Testis (tissue), 3 donors: ENCODE measurements around the gene DLG2. TPM values are rescaled to one million over a fixed set of nuclear protein-coding genes. Genes with fewer than 3 reads are reported as not detected.

Experiments used
- DNase-seq: peaks from one replicate; pipeline ENCODE4 v3.0.0-alpha.2; 2019
- H3K27ac ChIP-seq, 2 donors: fragments of 200-600 bp; sonication (generic); one replicate each; pipeline ENCODE4 v1.5.1; 2019
- H3K27me3 ChIP-seq: fragments of 200-600 bp; sonication (generic); one replicate; pipeline ENCODE4 v1.5.1; 2019
- H3K36me3 ChIP-seq: fragments of 200-600 bp; sonication (generic); one replicate; pipeline ENCODE4 v1.5.1; 2017; ENCODE audit warnings: low read depth; ENCODE audit errors: missing control alignments
- H3K4me1 ChIP-seq: fragments of 200-600 bp; sonication (generic); one replicate; pipeline ENCODE4 v1.5.1; 2019
- H3K4me3 ChIP-seq, 2 donors: fragments of 200-600 bp; sonication (generic); one replicate each; pipeline ENCODE4 v1.5.1; 2017 to 2019
- H3K9me3 ChIP-seq: fragments of 200-600 bp; sonication (generic); one replicate; pipeline ENCODE4 v1.5.1; 2017
- CTCF ChIP-seq, 3 experiments: fragments of 450-650 bp in 2 of 3; fragments of 200-600 bp in 1 of 3; sonication (generic) in 1 of 3; IDR thresholded peaks; one replicate each; pipeline ENCODE4 v1.5.1; 2016 to 2019; ENCODE audit warnings: antibody characterized with exemption in 3 of 3, mild to moderate bottlenecking in 2 of 3, moderate library complexity in 1 of 3
- POLR2A ChIP-seq: fragments of 450-650 bp; IDR thresholded peaks from one replicate; pipeline ENCODE4 v1.6.1; 2017; ENCODE audit warnings: antibody characterized with exemption, mild to moderate bottlenecking, moderate library complexity
- WGBS, 2 donors: methylation state at CpG; one replicate each; pipeline ENCODE4 v1.1.5; 2018; 5-methylcytosine and 5-hydroxymethylcytosine counted together
- intact Hi-C: fragments of 100-400 bp; cut with DNase I; formaldehyde crosslinking; loops from one replicate; pipeline ENCODE4 v1.15.1; 2023; ENCODE audit warnings: low total_unique reads
- polyA plus RNA-seq: library from polyadenylated mRNA; stranded (reverse); fragments of 350-450 nt; fragmentation: Illumina TruSeq; extraction: RNeasy Lipid Tissue Mini Kit (QIAGEN cat#74804); gene quantifications from one replicate; pipeline ENCODE4 v1.2.3, GENCODE V29; 2014; ENCODE audit warnings: low read depth, low replicate concordance; ENCODE audit not compliant: insufficient read depth
- total RNA-seq, 2 donors: library from RNA; depleted of rRNA; stranded (reverse); fragments of >200 nt; gene quantifications; one replicate each; pipeline ENCODE4 v1.2.3, GENCODE V29; 2016

Gene DLG2
- total and polyA plus RNA-seq, 3 donors from 2014 or later = 13.8 to 23.0 (median 14.1) TPM

GRCh38 chr11:84740050-84740449 is 887.1 kb downstream of the DLG2 start:
- H3K4me3 ChIP-seq = no peak overlapping the region
- H3K4me1 ChIP-seq = no peaks in the 10 kb centered on the region
- WGBS, 2 donors = 76 to 78% methylated on average over 1 of the region's 1 CpG
- no peaks in the 10 kb centered on the region for H3K36me3 ChIP-seq
- TF ChIP-seq CTCF (IDR thresholded peaks at IDR 0.05) (no peak), POLR2A (no peak)
- H3K9me3 ChIP-seq = no peaks in the 10 kb centered on the region
- H3K27ac ChIP-seq = no peak overlapping the region
- intact Hi-C loops = no loop called here
- no peaks in the 10 kb centered on the region for H3K27me3 ChIP-seq
- no peak for DNase-seq

GRCh38 chr11:84724256-84724655 is 902.9 kb downstream of the DLG2 start:
- H3K9me3 ChIP-seq = no peaks in the 10 kb centered on the region
- H3K4me3 ChIP-seq = no peak overlapping the region
- H3K27ac ChIP-seq = no peak overlapping the region
- no peaks in the 10 kb centered on the region for H3K36me3 ChIP-seq
- 74 to 75% methylated on average over 1 of the region's 1 CpG for WGBS, 2 donors
- H3K4me1 ChIP-seq = no peaks in the 10 kb centered on the region
- TF ChIP-seq POLR2A (no peak), CTCF (IDR thresholded peaks at IDR 0.05) (no peak)
- H3K27me3 ChIP-seq = no peaks in the 10 kb centered on the region
- intact Hi-C loops = no loop called here
- DNase-seq = no peak

- no peaks in the 10 kb centered on the region for H3K27me3 ChIP-seq
- TF ChIP-seq POLR2A (no peak), CTCF (IDR thresholded peaks at IDR 0.05) (no peak)
- no peak for DNase-seq
- H3K36me3 ChIP-seq = no peaks in the 10 kb centered on the region
- no peak overlapping the region for H3K27ac ChIP-seq
- no peaks in the 10 kb centered on the region for H3K9me3 ChIP-seq
- 72 to 90% methylated on average over 3 of the region's 3 CpGs for WGBS, 2 donors
- intact Hi-C loops = no loop called here
- no peaks in the 10 kb centered on the region for H3K4me1 ChIP-seq
- H3K4me3 ChIP-seq = no peak overlapping the region
These were observed 904.5 kb downstream of the DLG2 start for GRCh38 chr11:84722583-84723108.

GRCh38 chr11:84721561-84721961 is 905.6 kb downstream of the DLG2 start:
- no peak overlapping the region for H3K4me3 ChIP-seq

More at GRCh38 chr11:84721561-84721961, 905.6 kb downstream of the DLG2 start:
- no peaks in the 10 kb centered on the region for H3K4me1 ChIP-seq
- 47 to 50% methylated on average over 1 of the region's 1 CpG for WGBS, 2 donors
- no peak overlapping the region for H3K27ac ChIP-seq
- H3K9me3 ChIP-seq = no peaks in the 10 kb centered on the region
- no peak for DNase-seq
- H3K36me3 ChIP-seq = no peaks in the 10 kb centered on the region
- intact Hi-C loops = no loop called here
- no peaks in the 10 kb centered on the region for H3K27me3 ChIP-seq
- TF ChIP-seq CTCF (IDR thresholded peaks at IDR 0.05) (no peak), POLR2A (no peak)
